ENCODE results near the gene YY1. TPM values are rescaled to one million over a fixed set of nuclear protein-coding genes. Genes with fewer than 3 reads are reported as not detected.
A peak's percentile ranks its signal among the peaks of the same experiment; 100 is the strongest.

YY1 gene
- total RNA-seq, 1 donor: 43.3 TPM

GRCh38 chr14:100246809-100247428 is 8.0 kb downstream of the YY1 start:
- TF ChIP-seq, protein P1, sequence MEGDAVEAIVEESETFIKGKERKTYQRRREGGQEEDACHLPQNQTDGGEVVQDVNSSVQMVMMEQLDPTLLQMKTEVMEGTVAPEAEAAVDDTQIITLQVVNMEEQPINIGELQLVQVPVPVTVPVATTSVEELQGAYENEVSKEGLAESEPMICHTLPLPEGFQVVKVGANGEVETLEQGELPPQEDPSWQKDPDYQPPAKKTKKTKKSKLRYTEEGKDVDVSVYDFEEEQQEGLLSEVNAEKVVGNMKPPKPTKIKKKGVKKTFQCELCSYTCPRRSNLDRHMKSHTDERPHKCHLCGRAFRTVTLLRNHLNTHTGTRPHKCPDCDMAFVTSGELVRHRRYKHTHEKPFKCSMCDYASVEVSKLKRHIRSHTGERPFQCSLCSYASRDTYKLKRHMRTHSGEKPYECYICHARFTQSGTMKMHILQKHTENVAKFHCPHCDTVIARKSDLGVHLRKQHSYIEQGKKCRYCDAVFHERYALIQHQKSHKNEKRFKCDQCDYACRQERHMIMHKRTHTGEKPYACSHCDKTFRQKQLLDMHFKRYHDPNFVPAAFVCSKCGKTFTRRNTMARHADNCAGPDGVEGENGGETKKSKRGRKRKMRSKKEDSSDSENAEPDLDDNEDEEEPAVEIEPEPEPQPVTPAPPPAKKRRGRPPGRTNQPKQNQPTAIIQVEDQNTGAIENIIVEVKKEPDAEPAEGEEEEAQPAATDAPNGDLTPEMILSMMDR (IDR thresholded peaks at IDR 0.05; ENCODE audit: insufficient read depth, low read length): peak; percentile 67
- peak; percentile 37 for DNase-seq (ENCODE audit: low read depth)
- no peak overlapping the region for H3K4me3 ChIP-seq (ENCODE audit: low read depth, low read length)

GRCh38 chr14:100250732-100251465 is 12.0 kb downstream of the YY1 start:
- no peak overlapping the region for H3K4me3 ChIP-seq (ENCODE audit: low read depth, low read length)
- TF ChIP-seq, protein P1 (IDR thresholded peaks at IDR 0.05; ENCODE audit: insufficient read depth, low read length): no peak
- DNase-seq (ENCODE audit: low read depth): no peak

- no peak for DNase-seq (ENCODE audit: low read depth)
- no peak overlapping the region for H3K4me3 ChIP-seq (ENCODE audit: low read depth, low read length)
- TF ChIP-seq, protein P1 (IDR thresholded peaks at IDR 0.05; ENCODE audit: insufficient read depth, low read length): no peak
Observed at GRCh38 chr14:100252684-100253083, 13.7 kb downstream of the YY1 start.

DNA sequence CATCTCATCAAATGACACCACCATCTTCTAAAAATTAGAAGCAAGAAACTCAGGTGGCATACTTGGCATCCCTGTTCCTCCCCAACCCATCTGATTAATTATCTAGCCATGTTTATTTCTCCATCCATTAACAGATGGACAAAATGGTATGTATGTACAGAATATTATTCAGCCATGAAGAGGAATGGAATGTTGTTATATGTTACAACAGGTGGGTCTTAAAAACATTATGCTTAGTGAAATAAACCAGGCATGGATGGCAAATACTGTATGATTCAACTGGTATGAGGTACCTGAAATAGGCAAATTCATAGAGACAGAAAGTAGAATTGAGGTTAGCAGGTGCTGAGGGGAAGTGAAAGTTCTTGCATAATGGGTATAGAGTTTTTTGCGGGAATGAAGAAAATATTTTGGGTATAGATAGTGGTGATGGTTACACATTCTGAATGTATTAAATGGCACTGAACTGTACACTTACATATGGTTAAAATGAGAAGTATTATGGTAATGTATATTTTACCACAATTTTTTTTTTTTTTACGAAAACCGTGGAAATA is 17.5 kb downstream of the YY1 start:
- no peak overlapping the region for H3K4me3 ChIP-seq (ENCODE audit: low read depth, low read length)
- no peak for DNase-seq (ENCODE audit: low read depth)
- TF ChIP-seq, protein P1 (IDR thresholded peaks at IDR 0.05; ENCODE audit: insufficient read depth, low read length): no peak

DNA sequence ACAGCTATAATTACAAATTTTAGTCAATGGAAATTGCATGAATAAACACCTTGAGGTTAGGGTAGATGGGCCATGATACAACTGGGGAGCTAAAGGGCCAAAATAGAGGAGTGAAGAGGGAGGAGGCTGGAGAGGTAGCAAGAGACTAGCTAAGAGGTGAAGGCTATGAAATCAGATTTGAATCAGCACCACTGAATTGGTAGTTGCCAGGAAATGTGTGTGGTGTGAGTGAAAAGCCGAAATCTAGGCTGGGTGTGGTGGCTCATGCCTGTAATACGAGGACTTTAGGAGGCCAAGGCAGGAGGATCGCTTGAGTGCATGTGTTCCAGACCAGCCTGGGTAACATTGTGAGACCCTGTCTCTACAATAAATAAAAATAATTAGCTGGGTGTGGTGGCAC is 22.7 kb downstream of the YY1 start:
- TF ChIP-seq, protein P1 (IDR thresholded peaks at IDR 0.05; ENCODE audit: insufficient read depth, low read length): no peak
- no peak overlapping the region for H3K4me3 ChIP-seq (ENCODE audit: low read depth, low read length)
- no peak for DNase-seq (ENCODE audit: low read depth)

DNA sequence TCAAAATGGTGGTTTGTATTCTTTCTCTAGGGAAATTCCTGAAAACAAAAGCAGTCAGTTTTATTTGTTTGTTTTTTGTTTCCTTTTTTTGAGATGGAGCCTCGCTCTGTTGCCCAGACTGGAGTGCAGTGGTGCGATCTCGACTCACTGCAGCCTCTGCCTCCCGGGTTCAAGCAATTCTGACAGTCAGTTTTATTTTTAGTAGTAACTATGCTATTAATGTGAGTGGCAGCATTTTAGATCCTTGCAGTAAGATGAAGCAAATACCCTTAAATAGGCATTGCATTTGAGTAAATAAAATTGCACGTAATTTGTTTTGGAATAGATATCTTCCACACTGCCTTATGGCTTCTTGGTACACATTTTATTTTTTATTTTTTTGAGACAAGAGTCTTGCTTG is 23.6 kb downstream of the YY1 start:
- DNase-seq (ENCODE audit: low read depth): no peak
- no peak overlapping the region for H3K4me3 ChIP-seq (ENCODE audit: low read depth, low read length)
- TF ChIP-seq, protein P1 (IDR thresholded peaks at IDR 0.05; ENCODE audit: insufficient read depth, low read length): no peak
